ENCODE measurements around the gene LHCGR. TPM values are rescaled to one million over a fixed set of nuclear protein-coding genes. Genes with fewer than 3 reads are reported as not detected.

The LHCGR gene
- total and polyA plus RNA-seq, 2 of the 13 experiments (the other 11 are each of a cell fraction or from before 2014, with no cell fraction given) = not detected

- Histone ChIP-seq H2AFZ (ENCODE audit: low read length) (no peak overlapping the region), H3K4me3 (replicated peaks in 1 of 3; ENCODE audit: insufficient read depth in 1 of 3, low read depth in 2 of 3, low read length in 3 of 3) (no peak overlapping the region), H3K9ac (ENCODE audit: insufficient read depth, low read depth, low read length) (no peak overlapping the region), H3K27ac (ENCODE audit: extremely low read length, insufficient read depth, low read length) (no peak overlapping the region), H4K20me1 (ENCODE audit: insufficient read depth, low read length) (no peaks in the 10 kb centered on the region), H3K4me1 (ENCODE audit: insufficient read depth, low read length) (no peaks in the 10 kb centered on the region), H3K79me2 (ENCODE audit: insufficient read depth, low read length) (no peaks in the 10 kb centered on the region), H3K27me3 (ENCODE audit: control insufficient read depth in 1 of 2, insufficient read depth in 2 of 2, low read length in 2 of 2) (no peaks in the 10 kb centered on the region), H3K36me3 (replicated peaks in 1 of 2; ENCODE audit: control insufficient read depth in 1 of 2, insufficient read depth in 2 of 2, low read length in 2 of 2) (no peaks in the 10 kb centered on the region), H3K4me2 (ENCODE audit: low read depth, low read length) (no peak overlapping the region), H3K9me3 (ENCODE audit: low read length) (no peaks in the 10 kb centered on the region)
- 18% methylated on average over 6 of the region's 7 CpGs for WGBS (ENCODE audit: low lambda C conversion rate)
- BruUV-seq (replicated peaks) = no TSS peak
- ChIA-PET CTCF (ENCODE audit: low intra/inter-chr PET ratio, low total read pairs) (no interaction called here), POLR2A (no interaction called here)
- ATAC-seq (peak; percentile 62), FAIRE-seq (no peak), DNase-seq (ENCODE audit: low spot score) (peak; percentile 12)
- in situ Hi-C loops (cut with HindIII; ENCODE audit: extremely low pct_ligation_motif_present, low pct_unique_long_range_greater_than_20kb) = loop anchor here (10.0 kb wide), 1 partner anchor 121 kb away; no protein-coding TSS in a partner anchor
- intact Hi-C loops (cut with micrococcal nuclease; ENCODE audit: unreplicated experiment) = loop anchor here (1.0 kb wide), 1 partner anchor 125 kb away; no protein-coding TSS in a partner anchor
- TF ChIP-seq ZNF432 (CRISPR knock-in tag; IDR thresholded peaks at IDR 0.05; ENCODE audit: borderline replicate concordance) (no peak), ZNF354B (CRISPR knock-in tag; IDR thresholded peaks at IDR 0.05) (no peak), MAFK (conservative IDR thresholded peaks at IDR 0.05 in 1 of 2, IDR thresholded peaks at IDR 0.05 in 1 of 2; ENCODE audit: low read length in 2 of 2) (0 out of 4 replicates have a peak, but pooled peaks of 1 of the 2 experiments have one; percentile 11), ZBTB8A (CRISPR knock-in tag; IDR thresholded peaks at IDR 0.05; ENCODE audit: borderline replicate concordance, low read depth) (no peak), NFE2L2 (IDR thresholded peaks at IDR 0.05; ENCODE audit: low read length) (peak; percentile 63), RBM22 (optimal IDR thresholded peaks at IDR 0.05; ENCODE audit: low read length) (no peak), STAG1 (CRISPR knock-in tag; IDR thresholded peaks at IDR 0.05) (peak; percentile 50), ZBTB7A (CRISPR knock-in tag; IDR thresholded peaks at IDR 0.05) (no peak), MTF2 (CRISPR knock-in tag; IDR thresholded peaks at IDR 0.05; ENCODE audit: borderline replicate concordance) (no peak), CTCF (CRISPR knock-in tag; IDR thresholded peaks at IDR 0.05) (peak; percentile 34; the same call in 1 of the 2 replicates), ZFP36L1 (CRISPR knock-in tag; IDR thresholded peaks at IDR 0.05) (no peak), HNRNPLL (IDR thresholded peaks at IDR 0.05; ENCODE audit: low read depth, low read length, poor library complexity, severe bottlenecking) (no peak), MAFF (IDR thresholded peaks at IDR 0.05; ENCODE audit: low read depth, low read length) (0 out of 2 replicates have a peak, but pooled peaks have one; percentile 9), MXD1 (CRISPR knock-in tag; IDR thresholded peaks at IDR 0.05) (no peak)
Observed at GRCh38 chr2:48725696-48726494, 29.6 kb downstream of the LHCGR start.

All from HepG2 (cell line).